ENCODE measurements around the gene SEBOX. TPM values are rescaled to one million over a fixed set of nuclear protein-coding genes. Genes with fewer than 3 reads are reported as not detected.

Gene SEBOX
- total and polyA plus RNA-seq, 2 experiments from 2014 or later = not detected

- TF ChIP-seq JUNB (IDR thresholded peaks at IDR 0.05; ENCODE audit: unreplicated experiment) (no peak), POLR2AphosphoS5 (IDR thresholded peaks at IDR 0.05; ENCODE audit: low read depth) (no peak), ZNF331 (CRISPR knock-in tag; IDR thresholded peaks at IDR 0.05; ENCODE audit: low read depth) (no peak)
Measured at GRCh38 chr17:28346199-28346580, 18.8 kb downstream of the SEBOX start (continued).

- peaks cover 15% of the 10 kb centered on the region for H3K36me3 ChIP-seq (ENCODE audit: insufficient read depth)
- H3K4me2 ChIP-seq = no peak overlapping the region
- ATAC-seq (no peak), DNase-seq (ENCODE audit: low spot score) (no peak)
- H3K36me3 Mint-ChIP-seq (ENCODE audit: low read depth) = peaks cover 57% of the 10 kb centered on the region
- H3K9me3 Mint-ChIP-seq = no peaks in the 10 kb centered on the region
- H3K4me1 ChIP-seq (ENCODE audit: insufficient read depth) = no peaks in the 10 kb centered on the region; the same call in 1 of the 2 replicates
- H2AFZ ChIP-seq = no peak overlapping the region
- peaks cover 8% of the 10 kb centered on the region; the same call in 1 of the 2 replicates for H4K20me1 ChIP-seq (replicated peaks; ENCODE audit: insufficient read depth)
- peaks cover 9% of the 10 kb centered on the region for H3K27me3 Mint-ChIP-seq (ENCODE audit: insufficient read depth, low read depth, poor library complexity)
- no peak overlapping the region for H3K27ac Mint-ChIP-seq
- H3K9me2 ChIP-seq (ENCODE audit: insufficient read depth) = no peaks in the 10 kb centered on the region
- H3K4me3 Mint-ChIP-seq = no peak overlapping the region
- peaks cover 16% of the 10 kb centered on the region for H3K4me1 Mint-ChIP-seq
- TF ChIP-seq EZH2 (IDR thresholded peaks at IDR 0.05; ENCODE audit: low read depth, unreplicated experiment) (no peak), REST (IDR thresholded peaks at IDR 0.05; ENCODE audit: unreplicated experiment) (no peak), ETS1 (IDR thresholded peaks at IDR 0.05) (no peak), ZNF462 (CRISPR knock-in tag; IDR thresholded peaks at IDR 0.05) (no peak), CREB1 (CRISPR knock-in tag; IDR thresholded peaks at IDR 0.05; ENCODE audit: low read depth) (no peak), EZH2phosphoT487 (IDR thresholded peaks at IDR 0.05; ENCODE audit: unreplicated experiment) (no peak), NANOG (IDR thresholded peaks at IDR 0.05; ENCODE audit: borderline replicate concordance) (no peak), ZNF331 (CRISPR knock-in tag; IDR thresholded peaks at IDR 0.05; ENCODE audit: low read depth) (no peak), ZNF114 (CRISPR knock-in tag; IDR thresholded peaks at IDR 0.05) (no peak), STAT1 (IDR thresholded peaks at IDR 0.05; ENCODE audit: unreplicated experiment) (no peak), POLR2AphosphoS5 (IDR thresholded peaks at IDR 0.05; ENCODE audit: low read depth) (no peak)
- H3K79me2 ChIP-seq (replicated peaks; ENCODE audit: insufficient read depth) = no peaks in the 10 kb centered on the region
- H3K4me3 ChIP-seq = no peak overlapping the region
- no peaks in the 10 kb centered on the region for H3K27me3 ChIP-seq (ENCODE audit: insufficient read depth)
- H3K27ac ChIP-seq (ENCODE audit: low read depth) = no peak overlapping the region
- H3F3A ChIP-seq (replicated peaks; ENCODE audit: low read depth) = no peaks in the 10 kb centered on the region
Measured at GRCh38 chr17:28345419-28346198, 19.4 kb downstream of the SEBOX start.
